ENCODE measurements around the gene BTBD9. TPM values are rescaled to one million over a fixed set of nuclear protein-coding genes. Genes with fewer than 3 reads are reported as not detected.

BTBD9 gene
- total and polyA plus RNA-seq, 9 of the 15 experiments (the other 6 are each of a cell fraction or from before 2014, with no cell fraction given) = 0.08 to 1.6 (median 0.58) TPM

DNA sequence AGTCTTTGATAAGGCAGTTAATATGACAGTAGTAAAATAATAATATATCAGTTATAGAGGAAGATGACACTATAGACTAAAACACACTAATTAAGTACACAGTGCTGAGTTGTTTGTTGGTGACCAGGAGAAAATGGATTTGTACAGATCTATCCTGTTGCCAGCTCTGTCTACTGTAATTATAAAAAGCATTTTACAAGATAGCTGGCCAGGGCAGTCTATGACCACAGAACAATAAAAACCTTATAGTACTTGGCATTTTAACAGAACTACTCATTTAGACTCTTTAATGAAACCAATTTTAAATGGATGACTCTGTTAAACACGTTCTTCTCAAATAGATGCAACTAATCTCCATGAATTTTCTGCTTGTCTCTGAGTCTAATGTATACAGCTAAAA is 367.5 kb downstream of the BTBD9 start (continued):
- TF ChIP-seq MYBL2 (IDR thresholded peaks at IDR 0.05; ENCODE audit: low read depth) (no peak), MYBL2 (CRISPR knock-in tag; IDR thresholded peaks at IDR 0.05; ENCODE audit: borderline replicate concordance) (no peak), PRPF4 (IDR thresholded peaks at IDR 0.05; ENCODE audit: insufficient read depth, low read depth, low read length, poor library complexity, severe bottlenecking) (no peak)

GRCh38 chr6:38271081-38271480 is 368.6 kb downstream of the BTBD9 start:
- BruUV-seq (replicated peaks) = no TSS peak
- no peak for DNase-seq (ENCODE audit: extremely low read depth in 1 of 4, low spot score in 3 of 4)
- no peaks in the 10 kb centered on the region for H3K4me1 ChIP-seq (replicated peaks in 1 of 2; ENCODE audit: control insufficient read depth in 2 of 2, insufficient read depth in 2 of 2, low read length in 2 of 2)
- intact Hi-C loops (cut with micrococcal nuclease) = no loop called here
- no peak for ATAC-seq
- POLR2A ChIA-PET = interaction anchor here (0.7 kb wide), 1 partner anchor 25 kb away, joined by 5 read pairs; no protein-coding TSS in a partner anchor
- peaks cover 18 to 22% of the 10 kb centered on the region in 2 experiments for H3K27me3 ChIP-seq (ENCODE audit: control insufficient read depth in 2 of 2, insufficient read depth in 2 of 2, low read length in 2 of 2)
- no peak overlapping the region for H2AFZ ChIP-seq (ENCODE audit: low read depth, low read length)
- in situ Hi-C loops (cut with MboI) = no loop called here
- H4K20me1 ChIP-seq (replicated peaks; ENCODE audit: control insufficient read depth, insufficient read depth, low read length) = no peaks in the 10 kb centered on the region; the same call in 1 of the 2 replicates
- CTCF ChIA-PET (ENCODE audit: low intra/inter-chr PET ratio) = no interaction called here
- H3K9ac ChIP-seq (ENCODE audit: insufficient read depth in 1 of 2, low read depth in 2 of 2, low read length in 2 of 2) = no peak overlapping the region
- FAIRE-seq = no peak
- no peak overlapping the region for H3K4me2 ChIP-seq (ENCODE audit: insufficient read depth, low read length)
- H3K79me2 ChIP-seq (ENCODE audit: control insufficient read depth, insufficient read depth, low read length) = no peaks in the 10 kb centered on the region
- H3K36me3 ChIP-seq (ENCODE audit: control insufficient read depth, insufficient read depth, low read length) = no peaks in the 10 kb centered on the region
- no peaks in the 10 kb centered on the region for H3K9me1 ChIP-seq (ENCODE audit: control insufficient read depth, insufficient read depth, low read length)
- H3K27ac ChIP-seq (ENCODE audit: extremely low read depth, low read depth, low read length) = no peak overlapping the region
- H3K4me3 ChIP-seq = no peak overlapping the region
- TF ChIP-seq MNT (conservative IDR thresholded peaks at IDR 0.05) (no peak), PHF21A (IDR thresholded peaks at IDR 0.05; ENCODE audit: borderline replicate concordance, low read depth) (no peak), GATAD2A (IDR thresholded peaks at IDR 0.05) (no peak), FOXK1 (CRISPR knock-in tag; IDR thresholded peaks at IDR 0.05; ENCODE audit: borderline replicate concordance) (no peak), IFI16 (CRISPR knock-in tag; IDR thresholded peaks at IDR 0.05) (no peak), RBM34 (IDR thresholded peaks at IDR 0.05; ENCODE audit: borderline replicate concordance, insufficient read depth, low read length) (no peak), ASH1L (IDR thresholded peaks at IDR 0.05; ENCODE audit: borderline replicate concordance, low read depth, partially characterized antibody) (no peak)
- TF ChIP-seq, protein P1, sequence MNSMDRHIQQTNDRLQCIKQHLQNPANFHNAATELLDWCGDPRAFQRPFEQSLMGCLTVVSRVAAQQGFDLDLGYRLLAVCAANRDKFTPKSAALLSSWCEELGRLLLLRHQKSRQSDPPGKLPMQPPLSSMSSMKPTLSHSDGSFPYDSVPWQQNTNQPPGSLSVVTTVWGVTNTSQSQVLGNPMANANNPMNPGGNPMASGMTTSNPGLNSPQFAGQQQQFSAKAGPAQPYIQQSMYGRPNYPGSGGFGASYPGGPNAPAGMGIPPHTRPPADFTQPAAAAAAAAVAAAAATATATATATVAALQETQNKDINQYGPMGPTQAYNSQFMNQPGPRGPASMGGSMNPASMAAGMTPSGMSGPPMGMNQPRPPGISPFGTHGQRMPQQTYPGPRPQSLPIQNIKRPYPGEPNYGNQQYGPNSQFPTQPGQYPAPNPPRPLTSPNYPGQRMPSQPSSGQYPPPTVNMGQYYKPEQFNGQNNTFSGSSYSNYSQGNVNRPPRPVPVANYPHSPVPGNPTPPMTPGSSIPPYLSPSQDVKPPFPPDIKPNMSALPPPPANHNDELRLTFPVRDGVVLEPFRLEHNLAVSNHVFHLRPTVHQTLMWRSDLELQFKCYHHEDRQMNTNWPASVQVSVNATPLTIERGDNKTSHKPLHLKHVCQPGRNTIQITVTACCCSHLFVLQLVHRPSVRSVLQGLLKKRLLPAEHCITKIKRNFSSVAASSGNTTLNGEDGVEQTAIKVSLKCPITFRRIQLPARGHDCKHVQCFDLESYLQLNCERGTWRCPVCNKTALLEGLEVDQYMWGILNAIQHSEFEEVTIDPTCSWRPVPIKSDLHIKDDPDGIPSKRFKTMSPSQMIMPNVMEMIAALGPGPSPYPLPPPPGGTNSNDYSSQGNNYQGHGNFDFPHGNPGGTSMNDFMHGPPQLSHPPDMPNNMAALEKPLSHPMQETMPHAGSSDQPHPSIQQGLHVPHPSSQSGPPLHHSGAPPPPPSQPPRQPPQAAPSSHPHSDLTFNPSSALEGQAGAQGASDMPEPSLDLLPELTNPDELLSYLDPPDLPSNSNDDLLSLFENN (IDR thresholded peaks at IDR 0.05; ENCODE audit: low read depth in 2 of 2, low read length in 2 of 2) = no peak
- H3K9me3 ChIP-seq (replicated peaks; ENCODE audit: control insufficient read depth, insufficient read depth, low read depth, low read length) = no peaks in the 10 kb centered on the region
